WTC11 (cell line): ENCODE measurements around the gene GNB5.
"Not testable (repeated sequence)": the region's sequence is repeated elsewhere in the genome, so short reads cannot be mapped to it uniquely, and the experiment has no call there.

Experiments used
- CREB1 ChIP-seq: sonication (generic); formaldehyde crosslinking; IDR thresholded peaks from 2 replicates; pipeline ENCODE4 v1.8.0; 2023; ENCODE audit warnings: mild to moderate bottlenecking, missing genetic modification reagents
- CTCF ChIP-seq: fragments of 200-600 bp; IDR thresholded peaks from 2 replicates; pipeline ENCODE4 v1.8.0; 2022; ENCODE audit warnings: antibody characterized with exemption
- E2F5 ChIP-seq: sonication (generic); formaldehyde crosslinking; IDR thresholded peaks from 2 replicates; pipeline ENCODE4 v1.8.1; 2022; ENCODE audit warnings: mild to moderate bottlenecking, moderate library complexity, missing genetic modification reagents
- KAT7 ChIP-seq: sonication (generic); formaldehyde crosslinking; IDR thresholded peaks from 2 replicates; pipeline ENCODE4 v1.8.1; 2023; ENCODE audit warnings: missing genetic modification reagents, mild to moderate bottlenecking, borderline replicate concordance
- STAT6 ChIP-seq: sonication (generic); formaldehyde crosslinking; conservative IDR thresholded peaks from 2 replicates; pipeline ENCODE4 v1.8.1; 2023; ENCODE audit warnings: mild to moderate bottlenecking, low read depth, missing genetic modification reagents, moderate library complexity
- TEAD1 ChIP-seq: sonication (generic); formaldehyde crosslinking; IDR thresholded peaks from 2 replicates; pipeline ENCODE4 v1.8.0; 2022; ENCODE audit warnings: mild to moderate bottlenecking, missing genetic modification reagents
- TP53 ChIP-seq: sonication (generic); formaldehyde crosslinking; IDR thresholded peaks from 2 replicates; pipeline ENCODE4 v1.8.1; 2023; ENCODE audit warnings: mild to moderate bottlenecking, missing genetic modification reagents
- USF1 ChIP-seq: sonication (generic); formaldehyde crosslinking; IDR thresholded peaks from 2 replicates; pipeline ENCODE4 v1.8.0; 2022; ENCODE audit warnings: mild to moderate bottlenecking, missing genetic modification reagents
- USF2 ChIP-seq: sonication (generic); formaldehyde crosslinking; IDR thresholded peaks from 2 replicates; pipeline ENCODE4 v1.8.1; 2023; ENCODE audit warnings: mild to moderate bottlenecking, missing genetic modification reagents, moderate library complexity
- ZNF138 ChIP-seq: sonication (generic); formaldehyde crosslinking; conservative IDR thresholded peaks from 2 replicates; pipeline ENCODE4 v1.8.1; 2022; ENCODE audit warnings: mild to moderate bottlenecking, moderate library complexity, missing genetic modification reagents

- TF ChIP-seq CTCF; CREB1 (CRISPR knock-in tag); USF1 (CRISPR knock-in tag); ZNF138 (CRISPR knock-in tag); TEAD1 (CRISPR knock-in tag); TP53; E2F5; STAT6 (CRISPR knock-in tag); USF2 (CRISPR knock-in tag); KAT7 (CRISPR knock-in tag): not testable (repeated sequence)
Observed at GRCh38 chr15:52170199-52170598, 21.0 kb downstream of the GNB5 start.
